ENCODE data around the gene RRM2.

RRM2 gene

DNA sequence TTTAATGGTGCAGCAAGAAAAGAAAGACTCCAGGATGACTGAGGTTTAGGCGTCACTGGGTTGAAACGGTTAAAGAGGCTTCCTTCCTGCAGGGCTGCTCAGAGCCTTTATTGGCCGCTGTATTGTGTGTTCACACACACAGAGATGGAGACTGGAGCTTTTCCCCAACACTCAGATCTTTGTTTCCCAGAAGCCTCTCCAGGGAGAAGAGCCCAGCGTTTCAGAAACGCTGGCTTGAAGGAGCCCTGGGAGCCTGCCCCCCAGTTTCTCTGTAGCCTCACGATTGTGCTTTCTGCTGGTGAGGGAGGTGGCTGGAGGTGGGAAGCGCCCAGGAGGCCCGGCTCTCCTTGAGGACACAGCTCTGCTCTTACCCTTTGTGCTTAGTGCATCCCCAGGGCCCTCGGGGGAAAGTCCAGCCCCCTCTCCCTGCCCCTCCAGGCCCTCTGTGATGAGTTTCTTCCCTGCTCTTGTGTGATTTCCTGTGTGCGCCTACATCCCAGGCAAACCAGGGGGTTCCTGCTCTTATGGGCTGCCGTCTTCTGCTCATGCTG lies 37.1 kb downstream of the RRM2 start:
- DNase-seq, result no peak

DNA sequence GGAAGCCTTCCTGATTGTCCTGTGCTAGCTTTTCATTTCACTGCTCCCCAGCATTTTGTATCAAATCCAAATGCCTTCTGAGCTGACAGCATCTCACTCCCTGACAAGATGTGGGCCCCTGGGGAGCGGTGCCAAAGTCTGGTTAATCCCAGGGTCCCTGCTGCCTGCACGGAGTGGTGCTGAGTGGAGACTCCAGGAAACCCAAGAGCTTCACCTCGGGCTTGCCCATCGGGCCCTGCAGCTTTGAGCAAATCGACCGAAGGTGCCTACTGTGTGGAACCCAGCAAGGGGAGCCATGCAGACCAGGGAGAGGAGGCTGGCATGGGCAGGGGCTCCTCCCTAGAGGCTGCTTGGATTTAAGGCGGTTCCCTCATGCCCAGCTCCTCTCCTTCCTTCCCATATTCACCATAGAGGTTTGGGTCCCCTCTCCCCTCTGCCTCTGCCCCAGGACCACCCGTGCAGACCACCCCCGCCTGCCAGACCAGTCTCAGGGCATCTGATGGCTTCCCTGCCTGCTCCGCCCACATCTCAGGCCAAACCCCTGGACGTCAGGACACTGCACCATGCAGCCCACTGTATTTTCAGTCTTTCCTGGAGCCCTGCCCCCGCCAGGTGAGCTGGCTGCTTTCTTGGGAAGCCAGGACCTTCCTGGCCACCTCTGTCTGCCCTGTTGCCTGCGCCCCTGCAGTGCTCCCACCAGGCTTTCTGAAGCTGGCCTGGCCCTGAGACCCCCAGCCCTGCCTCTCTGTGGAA lies 37.8 kb downstream of the RRM2 start:
- DNase-seq, result no peak

DNA sequence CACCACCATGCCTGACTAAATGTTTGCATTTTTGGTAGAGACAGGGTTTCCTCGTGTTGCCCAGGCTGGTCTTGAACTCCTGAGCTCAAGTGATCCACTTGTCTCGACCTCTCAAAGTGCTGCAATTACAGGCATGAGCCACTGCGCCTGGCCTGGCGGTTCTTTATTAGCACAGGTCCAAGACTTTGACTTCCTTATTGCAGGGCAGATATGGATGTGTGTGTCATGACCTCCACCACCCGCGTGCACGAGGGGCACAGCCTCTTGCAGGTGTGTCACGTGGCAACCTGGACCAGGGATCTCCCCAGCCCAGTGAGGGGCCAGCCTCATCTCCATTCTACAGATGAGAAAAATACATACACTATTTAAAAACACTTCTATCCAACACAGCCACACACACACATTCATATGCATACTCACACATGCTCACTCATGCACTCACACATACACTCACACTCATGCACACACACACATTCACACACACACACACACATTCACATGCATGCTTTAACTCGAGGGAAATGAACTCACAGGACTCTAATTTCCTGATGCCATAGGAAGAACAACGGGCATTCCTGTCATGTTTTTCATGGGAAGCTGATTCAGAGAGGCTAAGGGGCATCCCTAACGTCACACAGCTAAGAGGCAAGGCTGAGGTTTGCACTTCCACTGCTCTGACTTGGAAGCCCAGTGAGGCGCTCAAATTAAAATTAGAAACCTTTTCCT lies 38.8 kb downstream of the RRM2 start:
- DNase-seq, result peak; percentile 16

DNA sequence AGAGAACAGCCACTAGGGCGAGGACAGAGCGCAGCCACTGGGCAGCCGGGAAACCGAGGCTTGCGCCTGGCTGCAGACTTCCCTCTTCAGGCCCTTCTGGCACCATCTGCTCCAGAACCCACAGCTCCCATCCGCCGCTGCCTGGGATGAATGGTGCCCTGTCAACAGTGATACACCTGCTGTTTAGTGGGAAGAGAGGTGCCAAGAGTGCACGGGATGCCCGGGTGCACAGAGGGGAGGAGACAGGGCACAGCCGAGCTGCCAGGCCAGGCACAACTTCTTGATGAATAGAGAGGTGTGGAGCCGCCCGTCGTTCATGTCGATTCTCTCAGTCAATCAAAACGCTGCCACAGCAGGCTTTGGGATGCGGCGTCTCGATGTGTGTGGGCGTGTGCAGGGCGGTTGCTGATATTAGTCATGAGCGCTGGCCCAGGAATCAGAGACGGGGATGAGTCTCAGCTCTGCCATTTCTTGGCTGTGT lies 39.5 kb downstream of the RRM2 start:
- DNase-seq, result no peak

DNA sequence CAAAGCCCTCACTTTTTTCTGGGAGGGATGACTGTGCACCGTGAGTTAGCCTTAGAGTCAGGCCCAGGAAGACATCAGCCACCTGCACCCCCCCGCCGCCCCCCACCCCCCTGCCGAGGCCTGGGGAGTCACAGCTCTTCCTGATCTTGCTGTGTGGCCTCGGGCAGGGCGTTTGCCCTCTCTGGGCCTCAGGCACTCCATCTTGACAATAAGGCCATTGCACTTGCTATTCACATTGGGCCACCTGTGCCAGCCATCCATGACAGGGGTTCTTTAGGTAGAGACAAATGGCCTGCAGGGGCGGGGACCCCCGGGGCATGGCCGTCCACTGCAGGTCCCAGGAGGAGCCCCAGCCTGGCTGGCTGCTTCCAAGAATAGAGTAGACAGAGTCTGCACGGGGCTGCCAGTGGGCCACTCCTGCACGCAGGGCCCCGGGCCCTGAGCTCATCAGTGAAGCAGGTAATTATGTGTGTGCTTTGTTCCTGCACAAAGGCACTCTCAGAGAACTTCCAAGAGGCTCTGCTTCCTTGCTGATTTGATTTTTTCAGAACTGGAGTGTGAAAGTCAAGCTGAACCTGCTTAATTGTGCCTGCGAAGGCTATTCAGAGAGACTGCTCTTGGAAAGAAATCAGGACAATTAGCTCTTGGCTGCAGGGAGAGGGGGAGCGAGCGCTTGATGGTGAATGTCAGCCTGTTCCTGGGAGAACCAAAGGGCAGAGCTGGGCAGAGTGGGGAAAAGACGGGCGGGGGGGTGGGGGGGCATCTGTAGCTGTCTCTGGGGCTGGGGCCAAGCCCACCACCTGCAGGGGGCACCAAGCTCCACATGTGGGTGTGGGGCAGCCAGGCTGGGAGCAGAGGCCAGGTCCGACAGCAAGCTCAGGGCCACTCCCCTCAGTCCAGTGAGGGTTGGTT lies 40.3 kb downstream of the RRM2 start:
- DNase-seq, result peak; percentile 16

DNA sequence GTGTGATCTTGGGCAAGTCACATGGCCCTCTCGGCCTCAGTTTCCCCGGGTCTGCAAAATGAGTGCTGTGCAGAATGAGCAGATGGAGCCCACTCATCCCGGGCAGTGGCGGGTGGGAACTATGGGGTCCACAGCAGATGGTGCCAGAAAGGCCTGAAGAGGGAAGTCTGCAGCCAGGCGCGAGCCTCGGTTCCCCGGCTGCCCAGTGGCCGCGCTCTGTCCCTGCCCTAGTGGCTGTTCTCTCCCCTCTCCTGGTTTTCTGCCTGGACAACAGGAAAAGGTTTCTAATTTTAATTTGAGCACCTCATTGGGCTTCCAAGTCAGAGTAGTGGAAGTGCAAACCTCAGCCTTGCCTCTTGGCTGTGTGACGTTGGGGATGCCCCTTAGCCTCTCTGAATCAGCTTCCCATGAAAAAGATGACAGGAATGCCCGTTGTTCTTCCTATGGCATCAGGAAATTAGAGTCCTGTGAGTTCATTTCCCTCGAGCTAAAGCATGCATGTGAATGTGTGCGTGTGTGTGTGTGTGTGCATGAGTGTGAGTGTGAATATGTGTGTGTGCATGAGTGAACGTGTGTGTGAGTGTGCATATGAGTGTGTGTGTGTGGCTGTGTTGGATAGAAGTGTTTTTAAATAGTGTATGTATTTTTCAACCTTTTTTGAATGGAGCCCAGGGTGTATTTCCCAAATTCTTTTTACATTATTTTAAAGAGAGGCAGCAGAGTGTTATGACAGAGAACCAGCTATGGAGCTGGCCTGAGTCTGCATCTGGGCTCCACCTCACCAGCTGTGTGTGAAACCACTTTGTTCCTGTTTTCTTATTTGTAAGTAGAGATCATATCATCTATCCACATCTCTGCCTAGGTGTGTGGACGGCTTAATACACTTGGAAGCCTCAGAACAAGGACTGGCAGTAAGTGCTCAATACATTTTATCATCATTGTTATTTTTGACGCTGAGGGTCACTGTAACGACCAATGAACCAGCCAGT lies 41.3 kb downstream of the RRM2 start:
- no peak for DNase-seq

DNA sequence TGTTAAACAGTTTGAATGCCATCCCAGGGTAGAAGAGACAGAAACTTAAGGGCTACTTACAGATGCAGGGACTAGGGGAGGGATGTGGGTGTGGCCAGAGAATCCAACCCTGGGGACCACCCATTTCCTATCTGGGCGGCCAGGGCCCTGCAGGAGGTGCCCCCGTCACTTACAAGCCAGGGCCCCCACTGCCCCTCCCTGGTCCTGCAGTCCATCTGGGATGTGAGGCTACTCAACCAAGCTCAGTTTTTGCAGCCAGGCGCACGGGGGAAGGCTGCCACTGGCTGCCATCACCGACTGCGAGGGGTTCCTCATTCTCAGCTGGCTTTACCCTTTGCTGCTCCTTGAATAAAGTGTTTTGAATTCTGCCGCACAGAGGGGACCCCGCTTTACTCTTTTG lies 42.1 kb downstream of the RRM2 start:
- DNase-seq, result no peak

DNA sequence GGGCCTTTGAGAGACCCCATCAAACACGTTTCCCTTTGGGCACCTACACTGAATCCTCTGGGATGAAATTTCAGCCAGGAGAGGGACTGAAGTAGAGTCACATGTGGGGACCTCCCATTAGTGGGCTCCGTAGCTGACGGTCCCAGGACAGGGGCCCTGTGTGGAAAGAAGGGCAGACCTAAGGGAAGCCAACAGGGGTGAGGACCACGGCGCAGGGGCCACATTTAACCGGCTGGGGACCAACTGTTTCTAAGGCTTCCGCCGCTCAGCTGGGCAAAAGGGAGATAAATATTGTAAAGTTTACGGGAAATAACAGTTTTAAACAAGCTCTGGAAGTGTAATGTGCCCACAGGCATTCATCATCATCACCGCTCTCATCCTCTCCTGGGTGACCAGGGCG lies 42.7 kb downstream of the RRM2 start:
- DNase-seq, result no peak

DNA sequence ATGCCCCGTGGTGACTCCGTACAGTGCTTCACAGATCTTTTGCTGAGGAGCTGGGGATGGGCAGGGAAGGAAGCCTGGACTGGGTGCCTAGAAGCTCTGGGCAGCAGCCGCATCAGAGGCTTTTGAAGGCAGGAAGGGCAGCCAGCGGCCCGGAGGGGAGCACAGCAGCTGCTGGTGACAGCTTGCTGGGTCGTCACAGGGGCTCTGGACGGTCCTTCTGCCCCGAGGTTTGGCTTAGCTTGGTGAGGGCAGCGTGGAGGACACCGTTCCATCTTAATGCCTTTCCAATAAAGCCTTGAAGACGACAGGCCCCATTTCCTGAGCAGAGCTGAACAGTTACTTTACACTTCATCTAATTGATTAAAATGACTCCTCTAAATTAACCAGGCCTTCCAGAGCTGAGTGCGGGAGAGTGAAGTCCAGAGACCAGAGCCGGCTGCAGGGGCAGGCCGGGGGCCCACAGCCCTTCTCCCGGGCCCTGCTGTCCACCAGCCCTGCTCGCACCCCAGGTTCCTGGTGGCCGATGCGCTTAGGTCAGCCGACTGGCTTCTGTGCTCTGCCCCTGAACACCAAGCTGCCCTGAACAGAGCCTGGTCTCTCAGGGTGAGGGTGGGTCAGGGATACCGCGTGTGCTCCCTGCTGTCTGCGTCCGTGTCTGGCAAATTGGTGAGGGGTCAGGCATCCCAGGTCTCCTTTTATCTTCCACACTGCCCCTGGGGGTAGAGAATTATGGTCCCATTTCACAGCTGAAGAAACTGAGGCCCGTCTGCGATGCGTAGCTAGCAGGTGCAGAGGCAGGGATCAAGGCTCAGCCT lies 43.5 kb downstream of the RRM2 start:
- no peak for DNase-seq

DNA sequence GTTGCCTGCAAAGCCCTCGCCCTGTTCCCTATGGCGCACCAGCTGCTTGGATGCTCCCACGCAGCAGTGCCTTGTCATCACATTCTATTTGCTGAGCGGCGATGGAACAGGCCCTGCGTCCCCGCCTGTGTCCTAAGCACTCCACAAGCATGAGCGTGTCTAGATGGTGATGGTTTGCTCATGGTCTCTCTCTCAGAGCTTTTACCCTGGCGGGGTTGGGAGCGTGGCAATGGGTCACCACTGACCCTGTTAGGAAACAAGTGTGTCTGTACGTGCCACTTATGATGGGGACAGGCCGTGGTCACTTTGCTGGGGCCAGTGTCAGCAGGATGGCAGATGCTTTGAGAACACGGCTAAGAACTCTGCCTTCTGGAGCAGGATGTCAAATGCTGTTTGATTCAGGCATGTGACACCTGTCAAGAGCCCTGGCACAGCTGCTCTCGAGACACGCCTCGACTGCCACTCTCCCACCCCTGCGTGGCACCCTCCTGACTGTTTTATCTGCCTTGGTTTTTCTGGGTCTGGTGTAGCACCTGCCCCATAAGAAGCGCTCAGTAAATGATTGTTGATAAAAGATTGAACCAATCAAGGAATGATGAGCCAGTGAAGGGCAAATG lies 44.2 kb downstream of the RRM2 start:
- no peak for DNase-seq

DNA sequence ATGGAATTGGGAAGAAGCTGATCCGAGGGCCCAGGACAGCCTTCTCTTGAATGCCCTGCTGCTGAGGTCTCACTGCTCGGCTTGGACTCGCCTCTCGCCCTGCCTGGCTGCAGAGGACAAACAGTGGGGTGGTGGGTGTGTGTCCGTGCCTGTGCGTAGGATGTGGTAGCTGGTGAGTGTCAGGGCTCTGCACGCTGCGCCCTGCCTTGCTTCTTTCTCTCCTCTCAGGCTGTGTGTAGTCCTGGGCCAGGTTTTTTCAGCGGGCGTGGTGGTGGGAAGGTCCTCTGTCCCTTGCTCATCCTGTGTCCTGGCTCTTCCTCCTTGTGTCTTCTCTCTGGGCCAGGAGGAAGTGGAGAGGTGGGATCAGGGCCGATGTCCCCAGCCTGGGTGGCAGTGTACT lies 44.8 kb downstream of the RRM2 start:
- no peak for DNase-seq

DNA sequence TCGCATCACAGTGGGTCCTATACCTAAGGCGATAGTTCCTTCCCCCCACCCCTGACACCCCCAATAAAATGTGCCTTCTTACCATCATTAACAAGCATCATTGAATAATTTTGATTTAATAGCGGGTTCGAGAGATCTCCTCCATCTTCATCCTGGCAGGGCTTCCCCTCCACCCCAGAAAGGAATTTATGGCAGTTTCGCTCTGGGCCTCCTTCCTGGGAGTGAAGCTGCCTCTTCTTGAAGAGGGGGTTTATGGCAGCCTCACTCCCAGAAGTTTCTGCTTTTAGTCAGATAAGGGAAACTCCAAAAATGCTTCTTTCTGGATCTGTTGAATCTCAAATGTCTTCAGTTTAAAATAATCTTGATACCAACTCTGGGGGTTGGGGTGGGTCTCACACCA lies 45.7 kb downstream of the RRM2 start:
- DNase-seq, result no peak

DNA sequence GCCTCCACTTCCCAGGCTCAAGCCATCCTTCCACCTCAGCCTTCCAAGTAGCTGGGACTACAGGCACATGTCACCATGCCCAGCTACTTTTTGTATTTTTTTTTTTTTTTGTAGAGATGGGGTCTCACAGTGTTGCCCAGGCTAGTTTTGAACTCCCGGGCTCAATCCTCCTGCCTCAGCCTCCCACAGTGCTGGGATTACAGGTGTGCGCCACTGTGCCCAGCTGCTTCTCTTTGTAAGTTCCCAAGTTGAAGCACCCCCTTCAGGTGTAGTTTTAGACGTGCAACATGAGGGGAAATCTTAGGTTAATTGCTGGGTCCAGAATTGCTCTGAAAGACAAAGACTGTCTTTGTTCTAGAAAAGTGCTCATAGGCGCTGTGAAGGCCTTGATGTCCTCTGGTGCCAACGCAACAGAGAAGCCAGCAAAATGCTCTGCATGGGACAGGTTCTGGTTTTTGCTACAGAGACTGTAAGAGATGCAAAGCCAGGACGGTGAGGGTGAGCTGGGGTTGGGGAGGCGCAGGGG lies 46.6 kb downstream of the RRM2 start:
- no peak for DNase-seq

DNA sequence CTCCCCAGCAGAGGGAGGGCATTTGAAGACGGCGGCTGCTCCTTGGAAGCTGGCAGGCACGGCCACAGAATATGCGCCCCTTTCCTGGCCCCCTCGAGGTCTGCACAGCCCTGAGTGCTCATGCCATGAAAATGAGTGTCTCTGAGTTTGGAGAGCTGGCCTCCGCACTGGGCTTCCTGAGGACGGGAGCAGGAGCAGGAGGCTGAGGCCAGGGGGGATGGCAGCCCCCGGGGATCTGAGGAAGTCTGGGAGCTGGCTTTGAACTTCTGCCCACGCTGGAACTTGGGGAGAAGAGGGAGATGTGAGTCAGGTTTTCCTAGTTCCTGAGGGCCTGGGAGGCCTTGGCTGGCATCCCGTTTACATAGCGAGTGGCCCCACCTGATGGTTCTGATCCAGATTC lies 47.0 kb downstream of the RRM2 start:
- DNase-seq, result no peak

DNA sequence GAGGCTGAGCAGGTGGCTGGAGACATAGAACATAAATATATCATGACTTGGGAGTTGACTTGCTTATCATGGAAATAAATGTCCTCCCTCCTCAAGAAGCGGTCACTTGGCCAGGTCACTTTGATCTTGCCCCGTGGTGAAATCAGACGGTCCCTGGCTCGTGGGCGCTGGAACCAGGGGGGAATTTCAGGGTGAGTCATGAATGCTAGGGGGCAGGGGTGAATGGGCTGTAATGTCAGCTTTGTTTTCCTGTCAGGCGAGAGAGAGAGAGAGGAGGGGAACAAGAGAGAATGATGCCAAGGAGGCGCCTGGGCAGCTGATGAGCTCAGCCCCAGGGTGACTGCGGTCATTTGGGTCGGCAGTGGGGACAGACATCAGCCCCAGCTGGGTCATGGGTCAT lies 47.7 kb downstream of the RRM2 start:
- no peak for DNase-seq

DNA sequence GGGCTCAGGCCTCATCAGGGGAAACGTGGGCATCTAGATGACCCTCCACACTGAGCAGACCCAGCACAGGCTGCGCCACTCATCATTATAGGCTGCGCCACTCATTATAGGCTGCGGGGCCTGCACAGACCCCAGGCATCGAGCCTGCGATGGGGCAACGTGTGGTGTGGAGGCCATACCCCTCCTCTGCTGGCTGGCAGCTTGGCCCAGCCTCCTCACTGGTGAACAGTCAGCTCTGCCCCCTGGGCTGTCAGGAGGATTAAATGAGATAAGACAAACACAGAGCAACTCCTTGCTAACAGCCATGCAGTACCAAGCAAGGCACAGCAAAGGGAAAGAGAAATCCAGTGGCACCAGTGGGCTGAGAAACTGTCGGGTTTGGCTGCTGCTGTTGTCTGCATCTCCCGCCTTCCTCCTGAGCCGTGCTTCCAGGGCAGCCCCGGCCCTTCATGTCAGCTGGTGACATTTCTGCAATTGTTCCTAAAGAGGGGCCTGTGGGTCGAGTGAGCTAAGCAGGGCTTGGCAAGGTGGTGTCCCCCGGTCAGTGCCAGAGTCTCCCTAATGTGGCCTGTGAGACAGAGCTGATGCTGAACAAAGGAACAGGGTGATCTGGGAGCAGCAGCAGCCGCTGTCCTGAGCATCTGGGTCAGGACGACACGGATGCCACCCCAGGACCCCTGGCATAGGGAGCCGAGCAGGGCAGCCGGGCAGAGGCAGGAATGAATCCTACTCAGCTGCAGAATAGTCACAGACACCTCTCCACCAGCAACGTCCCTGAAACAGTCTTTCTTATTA lies 48.7 kb downstream of the RRM2 start:
- DNase-seq, result no peak

DNA sequence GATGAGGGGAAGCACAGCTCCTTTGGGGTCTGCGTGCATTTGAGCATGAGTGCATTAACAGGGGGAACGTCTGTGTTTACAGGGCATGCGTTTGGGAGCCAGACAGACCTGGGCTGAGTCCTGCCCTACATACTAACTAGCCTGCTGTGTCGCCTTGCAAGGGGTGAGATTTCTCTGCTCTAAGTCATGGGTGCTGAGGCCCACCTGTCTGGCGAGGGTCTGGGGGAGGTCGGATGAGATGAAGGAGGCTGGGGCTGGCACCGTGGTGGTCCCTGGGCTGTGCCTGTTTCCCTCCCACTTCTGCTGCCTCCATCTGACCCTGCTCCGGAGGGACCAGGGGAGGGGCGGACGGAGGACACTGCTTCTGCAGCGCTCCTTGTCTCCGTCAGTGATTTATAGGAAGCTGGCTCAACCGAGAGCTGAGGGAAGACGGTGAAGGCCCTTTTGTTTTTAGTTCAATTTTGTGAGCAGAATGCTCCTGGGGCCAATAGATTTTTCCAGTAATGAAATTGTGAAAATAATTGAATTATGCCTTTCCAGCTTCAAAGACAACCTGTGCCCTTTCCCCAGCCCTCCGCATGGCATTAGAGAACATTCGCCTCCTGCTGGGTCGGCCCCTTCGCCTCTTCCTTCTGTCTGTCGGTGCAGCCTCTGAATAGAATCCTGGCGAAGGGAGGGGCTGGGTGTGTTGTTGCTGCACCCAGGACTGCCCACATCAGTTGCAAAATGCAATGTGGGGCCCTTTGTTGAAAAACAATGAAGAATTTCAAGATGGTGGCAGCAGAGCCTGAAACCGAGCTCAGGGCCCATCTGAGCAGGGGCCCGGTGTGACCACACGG lies 49.7 kb downstream of the RRM2 start:
- no peak for DNase-seq

DNA sequence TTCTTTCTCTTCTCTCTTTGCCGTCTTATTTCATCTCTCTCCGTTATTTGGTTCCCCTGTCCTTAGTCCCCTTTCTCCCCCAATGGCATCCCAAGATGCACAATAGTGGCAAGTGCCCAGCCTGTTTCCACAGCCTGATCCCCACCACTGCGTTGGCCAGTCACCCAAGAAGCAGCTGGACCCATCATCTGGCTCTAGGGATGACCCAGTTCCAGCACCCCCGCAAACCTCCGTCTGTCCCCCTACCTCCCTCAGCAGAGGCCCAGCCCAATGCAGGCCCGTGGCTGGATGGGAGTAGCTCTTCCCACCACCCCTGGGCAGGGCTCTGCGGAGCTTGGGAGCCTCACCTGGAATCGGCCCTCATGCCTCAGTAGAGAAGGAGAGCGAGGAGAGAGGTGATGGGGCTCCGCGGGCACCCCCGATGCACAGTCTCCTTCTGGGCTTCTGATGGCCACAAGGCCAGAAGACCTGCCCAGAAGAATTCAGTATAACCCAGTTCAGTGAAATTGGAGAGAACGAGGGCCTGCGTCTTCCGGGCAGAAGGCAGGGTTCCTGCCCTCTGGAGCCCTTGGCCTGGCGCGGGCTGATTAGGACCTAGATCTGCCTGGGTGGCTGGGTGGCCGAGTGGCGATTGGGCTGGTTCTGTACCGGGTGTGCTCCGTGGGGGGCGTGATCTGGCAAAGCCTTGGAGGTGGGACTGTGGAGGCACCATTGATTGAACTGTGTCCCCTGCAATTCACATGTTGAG lies 50.9 kb downstream of the RRM2 start:
- no peak for DNase-seq
